MG63 (cell line): ENCODE data around the gene RTN4. TPM values are rescaled to one million over a fixed set of nuclear protein-coding genes. Genes with fewer than 3 reads are reported as not detected.
A peak's percentile ranks its signal among the peaks of the same experiment; 100 is the strongest.

Source experiments
- DNase-seq: peaks from one replicate; pipeline ENCODE4 v3.0.0-alpha.2; 2020
- H3K27me3 ChIP-seq: fragments of 250-450 bp; sonication (Bioruptor Pico); 2 replicates; pipeline ENCODE4 v1.5.1; 2020; ENCODE audit warnings: mild to moderate bottlenecking, moderate library complexity
- H3K36me3 ChIP-seq: fragments of 250-450 bp; sonication (Bioruptor Pico); 2 replicates; pipeline ENCODE4 v1.5.1; 2020; ENCODE audit warnings: mild to moderate bottlenecking, moderate library complexity
- H3K4me3 ChIP-seq: fragments of 250-450 bp; sonication (Bioruptor Pico); 2 replicates; pipeline ENCODE4 v1.5.1; 2020; ENCODE audit warnings: mild to moderate bottlenecking, moderate library complexity
- H3K9me3 ChIP-seq: fragments of 250-450 bp; sonication (Bioruptor Pico); 2 replicates; pipeline ENCODE4 v1.5.1; 2020; ENCODE audit warnings: mild to moderate bottlenecking, moderate library complexity
- total RNA-seq: library from RNA; depleted of rRNA; stranded (reverse); fragments of >200 nt; shearing (Covaris generic); gene quantifications from 2 replicates; pipeline ENCODE4 v1.2.3, GENCODE V29; 2014; ENCODE audit warnings: low replicate concordance

Gene RTN4
- total RNA-seq, 1 experiment from 2014 or later: 304 TPM

DNA sequence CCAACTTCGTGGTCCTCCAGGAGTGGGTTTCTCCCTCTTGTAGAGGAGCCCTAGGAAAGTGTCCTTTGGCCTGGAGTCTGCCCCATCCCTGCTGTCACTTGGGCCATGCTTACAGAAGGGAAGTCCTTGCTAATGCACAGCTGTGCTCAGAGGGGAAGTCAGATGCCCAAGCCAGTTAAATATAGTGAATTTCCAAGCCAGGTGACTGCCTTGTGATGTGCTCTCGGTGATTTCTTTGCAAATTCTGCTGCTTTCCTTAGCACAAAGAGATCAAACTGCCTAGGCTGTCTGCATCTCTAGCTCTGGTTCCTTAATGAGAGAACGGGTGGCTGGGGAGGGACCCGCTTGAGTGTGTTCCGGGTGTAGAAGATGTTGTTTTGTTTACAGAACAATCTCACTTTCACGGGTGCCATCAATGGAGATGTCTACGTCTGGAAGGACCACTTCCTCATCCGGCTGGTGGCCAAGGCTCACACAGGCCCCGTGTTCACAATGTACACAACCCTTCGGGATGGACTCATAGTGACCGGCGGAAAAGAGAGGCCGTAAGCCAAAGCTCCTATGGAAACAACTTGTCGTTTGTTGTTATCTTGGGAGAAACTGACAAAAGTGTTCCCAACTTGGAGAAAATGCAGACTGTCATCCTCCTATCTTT lies 91.4 kb downstream of the RTN4 start:
- H3K9me3 ChIP-seq: no peaks in the 10 kb centered on the region
- DNase-seq: no peak
- no peak overlapping the region for H3K4me3 ChIP-seq
- no peaks in the 10 kb centered on the region for H3K27me3 ChIP-seq
- H3K36me3 ChIP-seq: no peaks in the 10 kb centered on the region

DNA sequence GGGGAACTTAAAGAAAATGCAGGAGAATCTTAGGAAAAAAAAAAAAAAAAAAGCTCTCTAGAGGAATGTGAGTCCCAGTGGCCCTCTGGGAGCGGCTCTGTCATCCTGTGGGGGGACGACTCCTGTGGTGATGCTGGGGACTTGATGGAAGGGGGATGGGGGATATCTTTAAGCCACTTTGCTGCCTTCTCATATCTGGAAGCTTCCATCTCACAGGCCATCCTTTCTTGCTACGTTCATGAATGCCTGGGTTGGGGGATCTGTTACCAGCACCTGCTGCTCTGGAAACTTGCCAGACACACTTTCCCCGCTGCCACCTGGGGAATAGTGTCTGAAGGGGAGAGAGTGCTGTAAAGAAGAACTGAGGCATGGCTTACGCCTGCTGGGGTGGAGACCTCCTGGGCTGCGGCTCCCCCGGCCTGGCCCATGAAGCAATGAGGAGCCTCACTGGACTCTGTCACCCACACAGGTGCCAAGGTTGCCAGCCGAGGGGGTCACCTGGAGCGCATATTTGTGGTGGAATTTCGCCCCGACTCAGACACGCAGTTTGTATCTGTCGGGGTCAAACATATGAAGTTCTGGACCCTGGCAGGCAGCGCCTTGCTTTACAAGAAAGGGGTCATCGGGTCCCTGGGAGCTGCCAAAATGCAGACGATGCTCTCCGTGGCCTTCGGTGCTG lies 92.8 kb downstream of the RTN4 start:
- Histone ChIP-seq H3K36me3 (no peaks in the 10 kb centered on the region), H3K27me3 (no peaks in the 10 kb centered on the region), H3K4me3 (no peak overlapping the region), H3K9me3 (no peaks in the 10 kb centered on the region)
- DNase-seq: no peak

DNA sequence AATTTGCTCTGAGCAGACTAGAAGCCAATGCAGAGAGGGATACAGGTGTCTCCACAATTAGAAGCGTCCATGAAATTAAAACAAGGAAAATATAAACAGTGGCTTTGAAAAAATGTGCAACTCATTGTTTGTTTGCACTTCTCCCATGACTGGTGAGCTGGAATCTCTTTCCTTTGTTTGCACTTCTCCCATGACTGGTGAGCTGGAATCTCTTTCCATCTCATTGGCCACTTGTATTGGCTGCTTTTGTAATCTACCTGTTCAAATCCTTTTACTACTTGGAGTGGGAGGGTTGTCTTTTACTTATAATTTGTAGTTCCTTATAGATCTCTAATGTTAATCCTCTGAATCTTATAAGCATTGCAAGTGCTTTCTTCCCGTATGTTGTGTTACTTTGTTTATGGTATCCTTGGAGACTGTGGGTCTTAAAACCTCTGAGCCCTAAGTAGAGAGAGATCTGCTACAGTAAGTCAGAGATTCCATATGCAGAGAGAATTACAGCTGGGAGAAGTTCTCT lies 94.1 kb downstream of the RTN4 start:
- Histone ChIP-seq H3K36me3 (no peaks in the 10 kb centered on the region), H3K27me3 (no peaks in the 10 kb centered on the region), H3K4me3 (no peak overlapping the region), H3K9me3 (no peaks in the 10 kb centered on the region)
- no peak for DNase-seq

DNA sequence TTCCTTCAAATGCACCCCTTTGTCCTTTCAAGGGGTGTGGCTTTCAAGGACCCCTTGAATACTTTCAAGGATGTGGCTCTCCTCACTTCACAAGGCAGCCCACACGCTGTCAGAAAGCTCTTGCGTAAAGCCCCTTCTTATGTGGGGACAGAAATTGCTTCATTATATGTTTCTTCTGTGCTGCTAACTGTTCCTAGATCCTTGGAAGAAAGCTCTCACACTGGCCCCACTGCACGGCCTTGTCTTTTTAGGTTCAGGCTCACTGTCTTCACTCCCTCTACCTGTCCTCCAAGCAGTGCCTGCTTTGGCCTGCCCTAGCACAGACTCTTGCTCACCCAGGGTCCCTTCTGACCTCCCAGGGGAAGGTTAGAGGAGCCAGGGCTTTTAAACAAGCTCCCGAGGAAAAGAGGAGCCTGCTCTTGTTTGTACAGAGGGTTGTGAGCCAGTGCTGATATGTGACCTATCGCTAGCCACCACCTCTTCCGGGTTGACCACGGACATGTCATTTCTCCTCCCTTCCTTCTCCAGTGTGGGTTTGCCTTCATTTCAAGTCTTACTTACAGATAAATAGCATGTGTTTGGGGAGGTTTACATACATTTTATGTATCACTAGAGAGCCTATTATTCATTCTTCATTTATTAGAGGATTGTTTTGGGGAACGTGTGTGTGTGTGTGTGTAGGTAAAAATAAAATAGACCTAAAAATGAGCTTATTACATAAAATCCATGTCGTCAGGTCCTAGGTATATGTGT lies 94.7 kb downstream of the RTN4 start:
- Histone ChIP-seq H3K27me3 (no peaks in the 10 kb centered on the region), H3K36me3 (no peaks in the 10 kb centered on the region), H3K9me3 (no peaks in the 10 kb centered on the region), H3K4me3 (no peak overlapping the region)
- DNase-seq: no peak

DNA sequence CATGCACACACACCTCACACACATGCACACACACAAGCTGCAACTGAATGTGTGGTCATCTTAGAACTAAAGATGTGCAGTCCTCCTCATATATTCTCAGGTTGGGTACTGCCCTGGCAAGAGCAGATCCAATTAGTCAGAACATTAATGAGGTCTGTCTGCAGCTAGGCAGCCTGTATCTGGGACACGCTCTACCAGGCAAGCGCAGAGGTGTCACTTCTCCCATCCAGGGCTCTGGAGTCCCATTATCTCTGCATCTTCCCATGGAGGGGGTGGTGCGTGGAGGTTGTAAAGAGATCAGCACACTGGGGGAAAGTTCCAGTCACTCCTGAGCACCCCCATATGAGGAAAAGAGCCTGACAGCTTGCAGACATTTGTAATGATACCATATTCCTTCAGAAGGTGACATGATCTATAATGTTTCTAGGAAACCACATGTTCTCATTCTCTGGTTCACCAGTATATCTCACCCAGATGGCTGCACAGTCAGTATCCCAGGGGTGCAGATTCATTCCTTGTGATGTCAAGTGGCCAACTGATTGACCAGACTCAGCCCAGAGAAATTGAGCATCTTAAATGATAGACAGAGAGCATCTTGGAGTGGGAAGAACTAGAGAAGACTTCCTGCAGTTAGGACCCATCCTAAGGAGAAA lies 95.4 kb downstream of the RTN4 start:
- no peak for DNase-seq
- no peaks in the 10 kb centered on the region for H3K27me3 ChIP-seq
- H3K4me3 ChIP-seq: no peak overlapping the region
- no peaks in the 10 kb centered on the region for H3K36me3 ChIP-seq
- H3K9me3 ChIP-seq: no peaks in the 10 kb centered on the region

DNA sequence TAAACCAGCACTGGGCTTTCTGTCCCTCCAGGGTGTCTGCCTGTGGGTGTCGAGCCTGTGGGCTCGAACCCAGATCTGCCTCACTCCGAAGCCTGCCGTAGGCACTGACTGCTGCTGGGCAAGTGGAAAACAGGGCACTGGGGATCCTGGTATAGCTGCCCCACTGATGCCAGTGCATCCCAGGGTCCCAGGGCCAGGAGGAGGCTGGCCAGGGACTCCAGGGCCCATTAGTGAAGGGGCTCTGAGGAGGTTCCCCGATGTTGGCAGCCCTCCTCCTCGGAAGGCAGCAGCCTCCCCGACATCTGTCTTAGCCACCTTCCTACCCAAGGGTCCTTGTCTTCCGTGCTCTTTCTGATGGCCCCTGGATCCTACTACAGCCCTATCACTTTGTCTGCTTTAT lies 96.1 kb downstream of the RTN4 start:
- H3K9me3 ChIP-seq: no peaks in the 10 kb centered on the region
- no peaks in the 10 kb centered on the region for H3K27me3 ChIP-seq
- no peak overlapping the region for H3K4me3 ChIP-seq
- DNase-seq: no peak
- no peaks in the 10 kb centered on the region for H3K36me3 ChIP-seq

DNA sequence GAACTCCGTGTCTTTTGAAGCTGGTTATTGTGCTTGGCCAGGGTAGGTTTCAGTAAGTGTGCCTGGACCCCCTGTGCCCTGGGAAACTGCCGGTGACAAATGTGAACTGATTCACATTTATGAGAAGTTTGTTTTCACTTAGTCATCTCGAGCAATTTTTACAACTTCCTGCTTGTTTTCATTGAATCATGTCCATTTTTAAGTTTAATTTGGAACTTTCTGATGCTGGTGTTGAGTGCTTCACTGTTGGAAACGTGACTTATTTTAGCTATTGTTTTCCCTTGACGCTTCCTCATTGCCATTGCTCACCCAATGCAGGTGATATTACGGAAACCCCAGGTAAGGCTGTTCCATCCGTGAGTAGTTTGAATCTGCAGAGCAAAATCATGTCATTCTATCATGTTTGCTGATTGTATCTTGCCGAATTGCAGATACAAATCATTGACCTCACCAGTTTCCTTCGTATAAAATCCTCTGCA lies 97.2 kb downstream of the RTN4 start:
- H3K4me3 ChIP-seq: no peak overlapping the region
- no peaks in the 10 kb centered on the region for H3K36me3 ChIP-seq
- no peaks in the 10 kb centered on the region for H3K9me3 ChIP-seq
- peak; percentile 33 for DNase-seq
- H3K27me3 ChIP-seq: no peaks in the 10 kb centered on the region

DNA sequence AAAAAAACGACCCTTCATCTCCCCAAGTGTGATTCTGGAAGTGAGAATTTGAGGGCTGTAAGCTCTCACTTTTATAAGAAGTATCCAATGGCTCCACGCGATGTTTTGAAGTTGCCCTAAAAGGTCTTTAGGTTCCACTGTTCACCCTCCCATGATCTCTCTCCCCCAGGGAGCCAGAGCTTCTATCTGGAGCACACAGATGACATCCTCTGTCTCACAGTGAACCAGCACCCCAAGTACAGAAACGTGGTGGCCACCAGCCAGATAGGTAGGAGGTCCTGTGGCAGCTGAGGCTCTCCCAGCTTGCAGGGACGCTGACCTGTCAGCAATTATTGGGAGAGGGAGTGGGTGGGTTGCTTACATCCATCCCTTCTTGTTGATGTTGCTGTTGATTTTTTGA lies 97.8 kb downstream of the RTN4 start:
- no peaks in the 10 kb centered on the region for H3K9me3 ChIP-seq
- no peaks in the 10 kb centered on the region for H3K36me3 ChIP-seq
- no peak overlapping the region for H3K4me3 ChIP-seq
- no peaks in the 10 kb centered on the region for H3K27me3 ChIP-seq
- no peak for DNase-seq

DNA sequence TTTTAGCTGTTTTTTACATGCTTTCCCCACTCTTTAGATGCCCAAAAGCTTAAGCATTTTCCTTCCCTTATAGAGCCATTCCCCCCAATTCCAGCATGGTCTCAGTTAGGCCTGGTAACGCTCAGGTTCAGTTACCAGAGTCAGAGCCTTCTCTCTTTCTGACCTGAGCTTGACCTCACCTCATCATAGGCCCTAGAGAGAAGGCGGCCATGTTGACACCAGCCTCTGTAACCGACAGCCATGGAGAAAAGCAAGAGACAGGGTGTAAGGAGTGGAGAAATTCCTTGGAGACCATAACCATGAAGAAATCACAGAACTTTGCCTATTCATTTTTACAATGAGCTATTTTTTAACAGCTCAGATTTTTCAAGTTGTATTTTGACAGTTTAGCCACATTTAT lies 99.4 kb downstream of the RTN4 start:
- Histone ChIP-seq H3K27me3 (no peaks in the 10 kb centered on the region), H3K9me3 (no peaks in the 10 kb centered on the region), H3K4me3 (no peak overlapping the region), H3K36me3 (no peaks in the 10 kb centered on the region)
- DNase-seq: no peak

DNA sequence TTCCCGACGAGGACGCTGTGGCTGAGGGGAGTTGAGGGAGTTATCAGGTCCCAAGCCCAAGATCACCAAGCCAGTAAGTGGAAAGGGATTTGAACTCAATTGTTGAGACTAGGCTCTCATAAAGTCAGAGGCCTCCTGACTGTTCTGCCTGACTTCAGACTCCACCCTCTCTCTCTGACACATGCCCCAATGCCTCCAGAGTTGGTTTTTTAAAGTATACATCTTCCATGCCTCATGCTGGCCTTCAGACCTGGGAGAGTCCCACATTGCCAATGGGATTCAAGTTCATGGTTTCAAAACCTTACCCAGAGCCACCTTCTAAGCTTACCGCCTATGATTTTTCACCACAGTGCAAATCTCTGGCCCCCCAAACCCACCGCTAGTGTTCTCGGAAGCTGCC lies 100.8 kb downstream of the RTN4 start:
- Histone ChIP-seq H3K27me3 (no peaks in the 10 kb centered on the region), H3K36me3 (no peaks in the 10 kb centered on the region), H3K9me3 (no peaks in the 10 kb centered on the region), H3K4me3 (no peak overlapping the region)
- DNase-seq: no peak

DNA sequence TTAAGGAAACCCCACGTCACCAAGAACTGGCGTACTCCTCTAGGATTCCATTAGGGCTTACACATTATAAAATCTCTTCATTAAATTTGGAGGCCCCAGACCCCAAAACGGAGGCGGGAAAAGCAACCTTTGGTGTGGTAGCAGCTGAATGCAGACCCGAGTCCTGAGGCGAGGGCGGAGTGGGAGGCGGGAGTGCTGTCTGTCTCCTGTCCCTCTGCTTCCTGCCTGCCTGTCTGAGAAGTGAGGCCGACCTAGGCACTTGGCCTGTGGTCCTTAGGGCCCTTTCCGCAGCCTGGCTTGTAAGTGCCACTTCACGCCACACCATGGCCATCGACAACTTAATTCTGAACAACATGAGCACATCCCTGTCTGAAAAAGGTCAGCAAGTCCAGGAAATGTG lies 102.1 kb downstream of the RTN4 start:
- no peaks in the 10 kb centered on the region for H3K27me3 ChIP-seq
- H3K9me3 ChIP-seq: no peaks in the 10 kb centered on the region
- DNase-seq: no peak
- no peak overlapping the region for H3K4me3 ChIP-seq
- no peaks in the 10 kb centered on the region for H3K36me3 ChIP-seq

DNA sequence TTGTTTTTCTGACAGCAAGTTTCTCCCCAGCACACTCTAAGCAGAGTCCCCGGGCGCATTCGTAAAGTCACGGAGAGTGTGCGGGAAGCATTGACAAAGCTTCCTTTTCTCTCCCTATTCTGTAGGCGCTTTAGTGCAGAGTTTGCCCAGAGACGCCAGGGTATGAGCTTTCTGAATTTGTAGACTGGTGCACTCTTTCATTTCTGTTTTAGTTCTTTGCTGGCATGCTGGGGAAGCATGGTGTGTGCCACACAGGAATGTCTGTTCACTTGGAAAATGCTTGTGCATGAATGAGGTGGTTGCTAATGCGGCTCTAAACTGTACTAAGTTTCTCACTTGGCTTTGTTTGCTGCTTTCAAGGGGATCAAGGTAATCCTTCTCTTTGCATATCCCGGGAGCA lies 102.6 kb downstream of the RTN4 start:
- no peaks in the 10 kb centered on the region for H3K36me3 ChIP-seq
- no peak overlapping the region for H3K4me3 ChIP-seq
- no peaks in the 10 kb centered on the region for H3K27me3 ChIP-seq
- H3K9me3 ChIP-seq: no peaks in the 10 kb centered on the region
- no peak for DNase-seq

DNA sequence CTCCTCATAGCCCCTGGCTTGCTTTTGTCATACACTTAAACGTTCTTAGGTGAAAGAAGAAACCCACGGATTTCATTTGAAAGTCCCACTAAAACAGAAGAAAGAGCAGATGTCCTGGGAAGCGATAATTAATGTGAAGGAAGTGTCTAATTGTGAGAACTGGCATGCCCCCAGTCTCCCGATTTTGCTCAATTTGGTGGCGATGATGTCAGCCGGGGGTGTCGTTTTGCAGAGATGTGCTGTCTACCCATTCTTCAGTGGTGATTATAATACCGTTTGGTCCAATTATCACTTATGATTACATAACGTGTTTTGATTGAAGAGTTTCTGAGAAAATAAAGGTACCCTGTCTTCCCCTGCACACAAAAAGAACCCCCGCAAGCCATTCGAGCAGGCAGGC lies 103.1 kb downstream of the RTN4 start:
- no peak overlapping the region for H3K4me3 ChIP-seq
- DNase-seq: no peak
- no peaks in the 10 kb centered on the region for H3K36me3 ChIP-seq
- no peaks in the 10 kb centered on the region for H3K9me3 ChIP-seq
- no peaks in the 10 kb centered on the region for H3K27me3 ChIP-seq

DNA sequence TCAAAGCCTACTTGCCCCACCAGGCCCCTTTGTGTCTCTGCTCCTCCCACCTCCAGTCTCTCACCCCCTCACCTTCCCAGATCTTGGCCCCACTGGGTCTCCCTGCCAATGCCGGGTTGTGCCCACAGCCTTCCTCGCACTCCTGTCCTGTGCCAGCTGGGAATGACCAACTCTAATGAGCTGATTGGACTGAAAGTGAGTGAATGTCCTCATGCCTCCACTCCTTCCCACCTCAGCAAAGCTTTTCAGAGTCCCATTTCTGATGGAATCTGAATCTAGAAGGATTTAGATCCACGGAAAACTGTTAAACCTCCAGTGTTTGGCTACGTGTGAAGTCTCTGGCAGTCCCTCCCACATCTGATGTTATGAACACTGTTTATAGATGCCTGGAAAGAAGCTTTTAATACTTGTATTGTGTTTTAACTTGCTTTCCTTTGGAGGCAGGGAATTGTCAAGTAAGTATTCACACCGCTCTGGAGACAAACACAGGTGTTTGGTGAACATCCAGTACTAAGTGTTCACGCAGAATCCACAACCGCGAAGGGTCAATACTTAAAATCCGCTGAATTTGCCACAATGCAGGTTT lies 103.9 kb downstream of the RTN4 start:
- Histone ChIP-seq H3K36me3 (no peaks in the 10 kb centered on the region), H3K9me3 (no peaks in the 10 kb centered on the region), H3K4me3 (no peak overlapping the region), H3K27me3 (no peaks in the 10 kb centered on the region)
- DNase-seq: no peak

DNA sequence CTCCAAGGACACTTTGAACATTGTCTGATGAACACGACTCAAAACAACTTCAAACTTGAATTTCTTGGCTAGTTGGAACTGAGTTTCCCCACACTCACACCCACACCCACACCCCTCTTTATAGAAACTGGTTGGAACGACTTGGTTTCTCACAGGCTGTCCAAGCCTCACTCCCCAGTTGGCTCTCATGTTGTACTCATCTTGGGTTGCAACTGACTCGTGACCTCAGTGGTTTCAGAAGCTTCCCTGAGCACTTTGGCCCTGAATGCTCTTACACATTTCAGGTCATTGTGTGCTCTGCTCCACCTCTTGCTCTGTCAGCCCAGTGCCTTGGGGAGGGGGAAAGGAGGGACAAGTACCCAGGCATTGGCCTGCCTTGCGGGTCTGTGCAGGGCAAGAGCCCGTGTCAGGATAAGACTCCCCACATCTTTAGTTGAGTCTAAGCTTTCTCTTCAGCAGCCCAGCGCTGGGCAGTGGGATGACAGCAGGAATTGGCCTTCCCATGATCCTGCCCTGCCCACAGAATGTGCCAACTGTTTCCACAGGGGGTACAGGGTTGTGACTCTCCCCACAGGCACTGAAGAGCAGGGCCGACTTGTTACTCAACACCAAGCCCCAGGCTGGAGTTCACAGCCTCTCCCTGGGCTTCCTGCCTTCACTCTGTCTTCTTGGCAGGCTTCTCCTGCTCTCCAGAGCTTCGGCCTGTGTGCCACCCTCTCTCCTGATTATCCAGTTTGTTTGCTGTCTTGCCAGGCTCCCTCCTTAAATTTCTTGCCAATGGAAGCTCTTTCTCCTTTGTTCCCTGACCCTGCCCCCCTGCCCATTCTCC lies 104.6 kb downstream of the RTN4 start:
- H3K27me3 ChIP-seq: no peaks in the 10 kb centered on the region
- DNase-seq: peak; percentile 97
- no peak overlapping the region for H3K4me3 ChIP-seq
- no peaks in the 10 kb centered on the region for H3K36me3 ChIP-seq
- no peaks in the 10 kb centered on the region for H3K9me3 ChIP-seq

DNA sequence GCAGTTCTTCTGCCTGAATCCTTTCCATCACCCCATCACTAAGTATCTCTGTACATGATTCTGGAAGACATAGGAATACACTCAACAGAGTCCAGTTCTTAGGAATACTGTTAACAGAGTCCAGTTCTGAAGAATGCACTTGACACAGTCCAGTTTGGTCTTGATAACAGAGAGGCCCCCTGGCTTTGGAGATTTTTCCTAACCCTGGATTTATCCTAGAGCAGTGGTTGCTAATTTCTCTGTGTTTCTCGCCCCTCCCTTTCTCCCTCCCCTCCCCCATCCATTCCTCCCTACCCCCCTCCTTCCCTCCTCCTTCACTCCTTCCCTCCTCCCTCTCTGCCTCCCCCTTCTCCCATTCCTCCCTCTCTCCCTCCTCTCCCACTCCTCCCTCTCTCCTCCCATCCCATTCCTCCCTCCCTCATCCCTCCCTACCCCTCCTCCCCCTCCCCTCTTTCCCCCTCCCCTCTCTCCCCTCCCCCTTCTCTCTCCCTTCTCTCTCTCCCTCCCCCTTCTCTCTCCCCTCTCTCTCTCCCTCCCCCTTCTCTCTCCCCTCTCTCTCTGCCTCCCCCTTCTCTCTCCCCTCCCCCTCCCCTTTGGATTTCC lies 105.4 kb downstream of the RTN4 start:
- Histone ChIP-seq H3K36me3 (no peaks in the 10 kb centered on the region), H3K9me3 (no peaks in the 10 kb centered on the region)

More for the DNA sequence above, 105.4 kb downstream of the RTN4 start:
- no peaks in the 10 kb centered on the region for H3K27me3 ChIP-seq
- H3K4me3 ChIP-seq: no peak overlapping the region
- no peak for DNase-seq
